Measurements from ENCODE around the gene CMTM6.

Gene CMTM6

DNA sequence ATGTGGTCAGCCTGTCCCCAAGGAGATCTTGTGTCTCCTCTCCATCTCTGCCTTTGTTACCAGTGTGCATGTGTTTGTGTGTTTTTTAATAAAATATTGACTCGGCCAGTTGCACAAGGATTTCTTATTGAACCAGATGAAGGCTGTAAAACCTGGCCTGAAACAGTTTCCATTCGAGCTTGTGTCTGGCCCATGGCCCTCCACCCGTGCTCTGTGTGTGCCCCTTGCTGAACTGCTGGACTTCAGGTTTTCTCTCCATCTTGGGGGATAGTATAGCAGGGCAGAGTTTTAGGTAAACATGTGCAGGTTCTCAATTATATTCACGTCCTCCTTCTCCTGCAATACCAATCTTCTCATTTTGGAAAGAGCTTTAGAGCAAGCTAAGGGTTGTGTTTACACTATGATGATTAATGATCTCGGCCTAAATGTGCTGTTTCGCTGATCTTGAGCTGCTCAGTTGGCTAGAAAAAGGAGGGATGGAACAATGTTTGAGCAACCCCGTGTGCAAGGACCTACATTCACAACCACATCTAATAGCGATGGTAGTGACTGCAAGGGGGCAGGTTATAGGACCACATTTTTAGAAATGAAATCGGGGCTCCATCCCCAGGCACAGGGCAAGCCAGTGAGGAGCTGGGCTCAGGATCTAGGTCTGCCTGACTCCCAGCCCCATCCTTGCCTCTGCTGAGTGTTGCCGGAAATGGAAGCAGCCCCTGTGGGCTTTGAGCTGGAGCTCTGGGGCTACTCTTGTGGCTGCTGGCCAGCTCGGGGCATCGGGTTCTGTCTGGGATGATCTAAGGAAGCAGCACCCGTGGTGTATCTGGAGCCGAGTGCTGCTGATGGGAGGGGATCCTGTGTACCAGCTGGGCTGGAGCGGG lies 47.7 kb downstream of the CMTM6 start:
- Histone ChIP-seq H3K36me3 (ENCODE audit: control insufficient read depth in 4 of 4, insufficient read depth in 4 of 4, low read length in 3 of 4) (peaks cover 9 to 66% (median 36%) of the 10 kb centered on the region in 4 experiments), H3K27ac (ENCODE audit: insufficient read depth in 1 of 2, low read depth in 1 of 2, low read length in 2 of 2, poor library complexity in 1 of 2, severe bottlenecking in 2 of 2) (no peak overlapping the region), H3K27me3 (replicated peaks in 2 of 5; ENCODE audit: control insufficient read depth in 4 of 5, insufficient read depth in 5 of 5, low read length in 4 of 5) (no peaks in the 10 kb centered on the region), H3K4me1 (ENCODE audit: control extremely low read depth in 1 of 4, control insufficient read depth in 4 of 4, insufficient read depth in 4 of 4, low read length in 3 of 4) (peaks cover 4 to 24% (median 22%) of the 10 kb centered on the region in 4 experiments), H3K4me3 (ENCODE audit: control insufficient read depth in 1 of 7, extremely low read depth in 1 of 7, insufficient read depth in 4 of 7, low read depth in 2 of 7, low read length in 6 of 7) (no peak overlapping the region), H3K9me3 (ENCODE audit: control extremely low read depth in 1 of 5, control insufficient read depth in 4 of 5, insufficient read depth in 2 of 5, low read depth in 1 of 5, low read length in 4 of 5) (no peaks in the 10 kb centered on the region)
- POLR2A ChIA-PET: no interaction called here
- DNase-seq: no peak
- WGBS (ENCODE audit: insufficient coverage): 94% methylated on average over 11 of the region's 15 CpGs
- CTCF ChIA-PET: interaction anchor here (0.8 to 5.1 kb wide), 7 partner anchors 11 to 30 kb away, joined by 3 to 31 read pairs (median 5); no protein-coding TSS in a partner anchor

DNA sequence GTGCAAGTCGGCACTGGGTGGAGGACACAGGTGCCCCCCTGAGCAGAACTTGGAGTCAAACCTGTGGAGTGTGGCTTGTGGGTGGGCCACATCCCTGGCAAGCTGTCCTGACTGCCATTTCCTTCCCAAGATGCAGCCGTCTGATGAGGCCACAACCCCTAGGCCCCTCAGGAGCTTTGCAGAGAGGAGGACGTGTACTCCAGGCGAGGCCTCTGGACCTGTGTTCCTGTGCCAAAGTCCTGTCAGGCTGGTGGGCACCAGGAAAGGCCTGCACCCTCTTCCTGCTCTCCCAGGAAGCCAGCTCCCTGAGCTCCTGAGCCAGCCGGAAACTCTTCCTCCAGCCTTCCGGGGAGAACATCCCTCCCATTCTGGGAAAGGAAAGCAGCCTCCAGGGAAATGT lies 48.5 kb downstream of the CMTM6 start:
- peaks cover 9 to 75% (median 44%) of the 10 kb centered on the region in 4 experiments for H3K36me3 ChIP-seq (ENCODE audit: control insufficient read depth in 4 of 4, insufficient read depth in 4 of 4, low read length in 3 of 4)
- ChIA-PET CTCF (interaction anchor here (0.9 to 5.1 kb wide), 5 partner anchors 15 to 33 kb away, joined by 3 to 31 read pairs (median 6); no protein-coding TSS in a partner anchor), POLR2A (no interaction called here)

DNA sequence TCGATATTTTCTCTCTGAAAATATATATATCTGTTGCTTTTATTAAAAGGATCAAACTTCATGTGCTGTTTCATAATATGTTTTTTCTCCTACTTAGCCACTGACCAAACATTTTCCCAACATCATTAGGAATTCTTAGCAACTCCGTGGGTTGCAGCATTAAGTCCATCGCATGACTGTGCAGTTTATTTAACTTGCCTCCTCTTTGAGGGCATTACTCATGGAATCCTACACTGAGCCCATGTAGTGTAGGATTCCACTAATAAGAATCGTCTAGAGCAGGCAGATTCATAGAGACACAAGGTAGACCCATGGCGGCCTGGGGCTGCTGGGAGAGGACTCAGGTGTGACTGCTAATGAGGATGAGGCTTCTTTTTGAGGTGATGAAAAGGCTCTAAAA lies 49.3 kb downstream of the CMTM6 start:
- no peaks in the 10 kb centered on the region for H3K27me3 ChIP-seq (replicated peaks in 2 of 5; ENCODE audit: control insufficient read depth in 4 of 5, insufficient read depth in 5 of 5, low read length in 4 of 5)
- ChIA-PET CTCF (interaction anchor here (5.1 kb wide), 1 partner anchor 15 kb away, joined by 31 read pairs; no protein-coding TSS in a partner anchor), POLR2A (no interaction called here)
- DNase-seq: no peak
- no peak overlapping the region for H3K27ac ChIP-seq (ENCODE audit: insufficient read depth in 1 of 2, low read depth in 1 of 2, low read length in 2 of 2, poor library complexity in 1 of 2, severe bottlenecking in 2 of 2)
- no peak overlapping the region for H3K4me3 ChIP-seq (ENCODE audit: control insufficient read depth in 1 of 7, extremely low read depth in 1 of 7, insufficient read depth in 4 of 7, low read depth in 2 of 7, low read length in 6 of 7)
- H3K36me3 ChIP-seq (ENCODE audit: control insufficient read depth in 4 of 4, insufficient read depth in 4 of 4, low read length in 3 of 4): peaks cover 9 to 82% (median 51%) of the 10 kb centered on the region in 4 experiments
- H3K4me1 ChIP-seq (ENCODE audit: control extremely low read depth in 1 of 4, control insufficient read depth in 4 of 4, insufficient read depth in 4 of 4, low read length in 3 of 4): peaks cover 4 to 13% (median 9%) of the 10 kb centered on the region in 4 experiments
- H3K9me3 ChIP-seq (ENCODE audit: control extremely low read depth in 1 of 5, control insufficient read depth in 4 of 5, insufficient read depth in 2 of 5, low read depth in 1 of 5, low read length in 4 of 5): no peaks in the 10 kb centered on the region
- WGBS (ENCODE audit: insufficient coverage): 94% methylated on average over 4 of the region's 5 CpGs

More for the DNA sequence above, 48.5 kb downstream of the CMTM6 start:
- no peak for DNase-seq
- H3K9me3 ChIP-seq (ENCODE audit: control extremely low read depth in 1 of 5, control insufficient read depth in 4 of 5, insufficient read depth in 2 of 5, low read depth in 1 of 5, low read length in 4 of 5): no peaks in the 10 kb centered on the region
- no peaks in the 10 kb centered on the region for H3K27me3 ChIP-seq (replicated peaks in 2 of 5; ENCODE audit: control insufficient read depth in 4 of 5, insufficient read depth in 5 of 5, low read length in 4 of 5)
- H3K4me3 ChIP-seq (ENCODE audit: control insufficient read depth in 1 of 7, extremely low read depth in 1 of 7, insufficient read depth in 4 of 7, low read depth in 2 of 7, low read length in 6 of 7): no peak overlapping the region
- 87% methylated on average over 6 of the region's 6 CpGs for WGBS (ENCODE audit: insufficient coverage)
- no peak overlapping the region for H3K27ac ChIP-seq (ENCODE audit: insufficient read depth in 1 of 2, low read depth in 1 of 2, low read length in 2 of 2, poor library complexity in 1 of 2, severe bottlenecking in 2 of 2)
- H3K4me1 ChIP-seq (ENCODE audit: control extremely low read depth in 1 of 4, control insufficient read depth in 4 of 4, insufficient read depth in 4 of 4, low read length in 3 of 4): peaks cover 4 to 15% (median 14%) of the 10 kb centered on the region in 4 experiments

DNA sequence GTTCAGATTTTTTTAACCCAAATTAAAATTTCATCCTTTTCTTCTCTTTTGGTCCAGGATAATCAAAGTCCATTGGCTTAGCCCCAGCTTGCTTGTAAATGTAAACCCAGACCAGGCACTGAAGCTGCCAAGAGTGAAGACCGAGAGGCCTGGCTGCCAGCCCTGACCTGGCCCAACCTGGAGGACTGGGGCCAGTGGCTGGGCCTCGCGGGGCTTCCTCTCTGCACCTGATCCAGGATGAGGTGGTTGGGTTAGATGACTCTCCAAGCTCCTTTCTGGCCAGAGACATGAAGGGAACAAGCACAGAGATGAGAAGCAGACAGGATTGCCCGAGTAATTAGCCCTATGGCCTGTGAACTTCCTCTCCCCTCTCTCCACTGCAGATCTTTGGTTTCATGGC lies 50.6 kb downstream of the CMTM6 start:
- Histone ChIP-seq H3K27me3 (replicated peaks in 2 of 5; ENCODE audit: control insufficient read depth in 4 of 5, insufficient read depth in 5 of 5, low read length in 4 of 5) (no peaks in the 10 kb centered on the region), H3K9me3 (ENCODE audit: control extremely low read depth in 1 of 5, control insufficient read depth in 4 of 5, insufficient read depth in 2 of 5, low read depth in 1 of 5, low read length in 4 of 5) (peaks cover 0 to 1% (median 0%) of the 10 kb centered on the region in 5 experiments), H3K27ac (ENCODE audit: insufficient read depth in 1 of 2, low read depth in 1 of 2, low read length in 2 of 2, poor library complexity in 1 of 2, severe bottlenecking in 2 of 2) (peak overlapping the region in 1 of 2 experiments; percentile 2), H3K4me1 (ENCODE audit: control extremely low read depth in 1 of 4, control insufficient read depth in 4 of 4, insufficient read depth in 4 of 4, low read length in 3 of 4) (peaks cover 0 to under 1% (median 0%) of the 10 kb centered on the region in 4 experiments), H3K36me3 (ENCODE audit: control insufficient read depth in 4 of 4, insufficient read depth in 4 of 4, low read length in 3 of 4) (peaks cover 12 to 89% (median 56%) of the 10 kb centered on the region in 4 experiments), H3K4me3 (ENCODE audit: control insufficient read depth in 1 of 7, extremely low read depth in 1 of 7, insufficient read depth in 4 of 7, low read depth in 2 of 7, low read length in 6 of 7) (no peak overlapping the region)
- no peak for DNase-seq
- CTCF ChIA-PET: interaction anchor here (0.7 to 0.9 kb wide), 2 partner anchors 18 to 31 kb away, joined by 3 read pairs; no protein-coding TSS in a partner anchor
- WGBS (ENCODE audit: insufficient coverage): 100% methylated on average over 3 of the region's 4 CpGs
- POLR2A ChIA-PET: no interaction called here

DNA sequence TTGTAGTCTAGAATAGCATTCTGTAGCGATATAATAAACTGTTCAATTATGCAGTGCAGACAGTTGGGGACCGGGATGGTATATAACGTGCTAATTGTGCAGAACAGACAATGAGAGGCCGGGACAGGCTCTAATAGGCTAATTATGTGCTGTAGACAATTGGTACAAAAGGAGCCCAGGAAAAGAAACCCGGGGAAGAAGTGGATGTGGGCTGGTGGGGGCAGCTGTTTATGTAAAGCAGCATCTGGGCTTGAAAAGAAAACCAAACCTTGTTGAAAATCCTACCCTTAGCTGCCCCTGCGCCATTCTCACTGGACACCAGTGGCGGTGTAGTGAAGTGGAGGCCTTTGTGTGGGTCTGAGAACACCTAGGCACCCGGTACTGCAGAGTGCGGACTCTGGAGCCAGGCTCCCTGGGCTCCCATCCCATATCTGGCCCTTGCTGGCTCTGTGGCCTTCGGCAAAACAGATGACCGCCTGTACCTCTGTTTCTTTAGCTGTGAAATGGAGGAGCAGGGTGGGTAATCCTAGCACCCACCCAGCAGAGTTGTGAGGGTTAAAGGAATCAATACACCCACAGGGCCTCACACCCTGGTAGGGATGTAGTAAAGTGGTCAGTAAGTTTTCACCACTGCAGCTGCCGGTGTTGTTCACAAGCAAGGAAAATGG lies 51.5 kb downstream of the CMTM6 start:
- peaks cover 12 to 84% (median 56%) of the 10 kb centered on the region in 4 experiments for H3K36me3 ChIP-seq (ENCODE audit: control insufficient read depth in 4 of 4, insufficient read depth in 4 of 4, low read length in 3 of 4)
- 99% methylated on average over 10 of the region's 12 CpGs for WGBS (ENCODE audit: insufficient coverage)
- H3K4me3 ChIP-seq (ENCODE audit: control insufficient read depth in 1 of 7, extremely low read depth in 1 of 7, insufficient read depth in 4 of 7, low read depth in 2 of 7, low read length in 6 of 7): no peak overlapping the region
- no peaks in the 10 kb centered on the region for H3K4me1 ChIP-seq (ENCODE audit: control extremely low read depth in 1 of 4, control insufficient read depth in 4 of 4, insufficient read depth in 4 of 4, low read length in 3 of 4)
- CTCF ChIA-PET: interaction anchor here (0.9 to 3.1 kb wide), 5 partner anchors 11 to 30 kb away, joined by 3 to 19 read pairs (median 10); no protein-coding TSS in a partner anchor
- H3K9me3 ChIP-seq (ENCODE audit: control extremely low read depth in 1 of 5, control insufficient read depth in 4 of 5, insufficient read depth in 2 of 5, low read depth in 1 of 5, low read length in 4 of 5): peaks cover 0 to 3% (median 1%) of the 10 kb centered on the region in 5 experiments
- DNase-seq: no peak
- peak overlapping the region in 1 of 2 experiments; percentile 28 for H3K27ac ChIP-seq (ENCODE audit: insufficient read depth in 1 of 2, low read depth in 1 of 2, low read length in 2 of 2, poor library complexity in 1 of 2, severe bottlenecking in 2 of 2)
- POLR2A ChIA-PET: no interaction called here
- no peaks in the 10 kb centered on the region for H3K27me3 ChIP-seq (replicated peaks in 2 of 5; ENCODE audit: control insufficient read depth in 4 of 5, insufficient read depth in 5 of 5, low read length in 4 of 5)

DNA sequence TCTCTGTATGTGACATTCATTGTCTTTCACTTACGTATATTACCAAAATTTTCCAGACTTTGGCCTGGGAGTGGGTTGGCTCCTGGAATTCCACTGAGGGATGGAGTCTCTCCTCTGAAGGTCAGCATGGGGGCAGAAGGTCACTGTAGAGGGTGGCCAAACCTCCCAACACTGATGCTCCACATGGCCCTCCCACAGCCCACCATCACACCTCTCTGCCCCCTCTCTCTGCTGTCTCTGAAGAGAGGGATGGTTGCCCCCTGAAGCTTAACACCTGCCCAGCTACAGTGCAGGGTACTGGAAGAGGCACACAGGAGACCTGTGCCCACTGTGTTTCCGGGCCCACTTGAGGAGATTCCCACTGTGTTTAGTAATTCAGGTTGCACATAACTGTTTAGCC lies 52.2 kb downstream of the CMTM6 start:
- no peaks in the 10 kb centered on the region for H3K4me1 ChIP-seq (ENCODE audit: control extremely low read depth in 1 of 4, control insufficient read depth in 4 of 4, insufficient read depth in 4 of 4, low read length in 3 of 4)
- no peak overlapping the region for H3K4me3 ChIP-seq (ENCODE audit: control insufficient read depth in 1 of 7, extremely low read depth in 1 of 7, insufficient read depth in 4 of 7, low read depth in 2 of 7, low read length in 6 of 7)
- H3K36me3 ChIP-seq (ENCODE audit: control insufficient read depth in 4 of 4, insufficient read depth in 4 of 4, low read length in 3 of 4): peaks cover 12 to 81% (median 57%) of the 10 kb centered on the region in 4 experiments
- peaks cover 0 to 7% (median 2%) of the 10 kb centered on the region in 5 experiments for H3K9me3 ChIP-seq (ENCODE audit: control extremely low read depth in 1 of 5, control insufficient read depth in 4 of 5, insufficient read depth in 2 of 5, low read depth in 1 of 5, low read length in 4 of 5)
- ChIA-PET CTCF (interaction anchor here (1.1 to 3.1 kb wide), 6 partner anchors 10 to 76 kb away, joined by 3 to 19 read pairs (median 6); no protein-coding TSS in a partner anchor), POLR2A (interaction anchor here (0.5 kb wide), 1 partner anchor 47 kb away, joined by 3 read pairs; no protein-coding TSS in a partner anchor)
- no peak for DNase-seq
- no peaks in the 10 kb centered on the region for H3K27me3 ChIP-seq (replicated peaks in 2 of 5; ENCODE audit: control insufficient read depth in 4 of 5, insufficient read depth in 5 of 5, low read length in 4 of 5)
- H3K27ac ChIP-seq (ENCODE audit: insufficient read depth in 1 of 2, low read depth in 1 of 2, low read length in 2 of 2, poor library complexity in 1 of 2, severe bottlenecking in 2 of 2): no peak overlapping the region
- 100% methylated on average over 1 of the region's 2 CpGs for WGBS (ENCODE audit: insufficient coverage)
